Adrenal gland (tissue), 12 donors: ENCODE results near the gene IFT88. TPM values are rescaled to one million over a fixed set of nuclear protein-coding genes. Genes with fewer than 3 reads are reported as not detected.

Experiments
- DNase-seq, 7 donors: peaks; one replicate each; pipeline ENCODE4 v3.0.0-alpha.2; 2019 to 2020
- H3K27ac ChIP-seq, 5 donors: fragments of 200-600 bp; sonication (generic) in 4 of 5; 1 replicate in 3 of 5; 2 replicates in 2 of 5; pipeline versions ENCODE4 v1.5.1 to v1.8.0; 2016 to 2020; ENCODE audit warnings: mild to moderate bottlenecking in 1 of 5
- H3K27me3 ChIP-seq: fragments of 200-600 bp; 2 replicates; pipeline ENCODE4 v1.8.0; 2021
- H3K36me3 ChIP-seq, 2 donors: fragments of 200-600 bp; replicated peaks in 1 of 2; 1 replicate in 1 of 2; 2 replicates in 1 of 2; pipeline versions ENCODE4 v1.5.1 to v1.8.0; 2018 to 2022
- H3K4me1 ChIP-seq, 2 donors: fragments of 200-600 bp; replicated peaks in 1 of 2; 1 replicate in 1 of 2; 2 replicates in 1 of 2; pipeline versions ENCODE4 v1.5.1 to v1.8.0; 2018 to 2021
- H3K4me3 ChIP-seq, 4 donors: fragments of 200-600 bp; sonication (generic) in 3 of 4; one replicate each; pipeline ENCODE4 v1.5.1; 2016 to 2018
- H3K9me3 ChIP-seq, 3 donors: fragments of 200-600 bp; sonication (generic) in 1 of 3; replicated peaks in 1 of 3; 1 replicate in 2 of 3; 2 replicates in 1 of 3; pipeline versions ENCODE4 v1.5.1 to v1.8.0; 2016 to 2021
- CTCF ChIP-seq, 6 experiments: fragments of 450-650 bp in 4 of 6; fragments of 200-600 bp in 2 of 6; sonication (generic) in 1 of 6; IDR thresholded peaks; 1 replicate in 5 of 6; 2 replicates in 1 of 6; pipeline versions ENCODE4 v1.5.1 to v1.8.0; 2016 to 2021; ENCODE audit warnings: antibody characterized with exemption in 6 of 6, mild to moderate bottlenecking in 2 of 6, moderate library complexity in 1 of 6
- POLR2A ChIP-seq, 2 donors: fragments of 450-650 bp; IDR thresholded peaks; one replicate each; pipeline ENCODE4 v1.6.1; 2017; ENCODE audit warnings: antibody characterized with exemption in 2 of 2, mild to moderate bottlenecking in 2 of 2, moderate library complexity in 1 of 2
- WGBS, 4 donors: extraction: QIAGEN DNeasy Blood & Tissue Kit in 2 of 4; methylation state at CpG; one replicate each; pipeline versions ENCODE4 v1.1.5 to v1.1.7; 2013 to 2017; 5-methylcytosine and 5-hydroxymethylcytosine counted together
- intact Hi-C, 2 donors: fragments of 100-400 bp; cut with DNase I; formaldehyde crosslinking; loops; one replicate each; pipeline versions ENCODE4 v1.14.1 to v1.15.0; 2022 to 2023
- polyA plus RNA-seq, 3 donors: library from polyadenylated mRNA; stranded (reverse); fragments of 200-250 nt in 2 of 3; fragments of 350-450 nt in 1 of 3; fragmentation: Illumina TruSeq in 1 of 3; extraction: RNeasy Lipid Tissue Mini Kit (QIAGEN cat#74804) in 1 of 3; gene quantifications; one replicate each; pipeline ENCODE4 v1.2.3, GENCODE V29; 2013 to 2014
- total RNA-seq, 9 donors: library from RNA; depleted of rRNA in 4 of 9; stranded (reverse); fragments of >200 nt in 4 of 9; fragments of 120-200 nt in 1 of 9; fragmentation: NEBNext Ultra II Directional in 1 of 9; extraction: Animal tissue kit (Norgen Biotek cat#: 25700) in 1 of 9; gene quantifications; one replicate each; pipeline versions ENCODE4 v1.1.0 to v1.2.4, GENCODE V29; 2013 to 2023
- donor health status: healthy with polysubstance abuse.
- donor health status: Bipolar disorder and iron deficiency.
- donor health status: DM: yes; HTN: yes; CAD: no.
- donor health status: DM: no; HTN: no; CAD: no.
- donor health status: DM: no; HTN: no; CAD: no.
- donor health status: DM: yes; HTN: yes; CAD: no.

Gene IFT88
- total and polyA plus RNA-seq, 12 donors, result 7.0 to 22.9 (median 15.2) TPM

- Histone ChIP-seq H3K27ac (peak overlapping the region; percentile 90 to 98 (median 96)), H3K4me3 (peak overlapping the region in 2 of 4 donors; percentile 56 to 84), H3K9me3 (no peaks in the 10 kb centered on the region), H3K4me1 (peaks cover 4 to 11% of the 10 kb centered on the region in 2 donors), H3K36me3 (no peaks in the 10 kb centered on the region), H3K27me3 (no peaks in the 10 kb centered on the region)
- no peak for TF ChIP-seq CTCF (IDR thresholded peaks at IDR 0.05)
- peak in 1 of 2 donors; percentile 52 for TF ChIP-seq POLR2A (IDR thresholded peaks at IDR 0.05)
- peak in 4 of 7 donors; percentile 74 to 84 (median 80) for DNase-seq
- WGBS, 4 donors, result 1 to 4% (median 2%) methylated on average over 14 to 21 of the region's 21 CpGs
- intact Hi-C loops, result no loop called here
These were observed 474 bp upstream of the IFT88 start for GRCh38 chr13:20566468-20566897.

- H3K36me3 ChIP-seq, result no peaks in the 10 kb centered on the region
- intact Hi-C loops, result no loop called here
- no peaks in the 10 kb centered on the region for H3K27me3 ChIP-seq
- peaks cover 4 to 11% of the 10 kb centered on the region in 2 donors for H3K4me1 ChIP-seq
- 21 to 31% (median 26%) methylated on average over 9 of the region's 9 CpGs for WGBS, 4 donors
- peak in 3 of 7 donors; percentile 6 to 30 (median 23) for DNase-seq
- peak overlapping the region; percentile 5 to 84 (median 56) for H3K4me3 ChIP-seq
- TF ChIP-seq POLR2A (IDR thresholded peaks at IDR 0.05), result no peak
- TF ChIP-seq CTCF (IDR thresholded peaks at IDR 0.05), result no peak
- H3K9me3 ChIP-seq, result no peaks in the 10 kb centered on the region
- peak overlapping the region; percentile 90 to 98 (median 96) for H3K27ac ChIP-seq
These were observed 1.0 kb downstream of the IFT88 start for GRCh38 chr13:20567881-20568528.

- 91 to 95% (median 92%) methylated on average over 1 of the region's 1 CpG for WGBS, 4 donors
- H3K4me3 ChIP-seq, result no peak overlapping the region
- no peak for DNase-seq
- intact Hi-C loops, result no loop called here
- H3K27me3 ChIP-seq, result no peaks in the 10 kb centered on the region
- no peaks in the 10 kb centered on the region for H3K36me3 ChIP-seq
- TF ChIP-seq CTCF (IDR thresholded peaks at IDR 0.05) (no peak), POLR2A (IDR thresholded peaks at IDR 0.05) (no peak)
- peaks cover 4 to 11% of the 10 kb centered on the region in 2 donors for H3K4me1 ChIP-seq
- H3K9me3 ChIP-seq, result no peaks in the 10 kb centered on the region
- H3K27ac ChIP-seq, result no peak overlapping the region
These were observed 3.6 kb downstream of the IFT88 start for GRCh38 chr13:20570517-20570916.

GRCh38 chr13:20571676-20572075 lies 4.7 kb downstream of the IFT88 start:
- Histone ChIP-seq H3K27ac (no peak overlapping the region), H3K4me1 (peaks cover 4 to 11% of the 10 kb centered on the region in 2 donors), H3K36me3 (no peaks in the 10 kb centered on the region), H3K4me3 (no peak overlapping the region), H3K27me3 (no peaks in the 10 kb centered on the region), H3K9me3 (no peaks in the 10 kb centered on the region)
- TF ChIP-seq POLR2A (IDR thresholded peaks at IDR 0.05), result no peak
- TF ChIP-seq CTCF (IDR thresholded peaks at IDR 0.05), result no peak
- intact Hi-C loops, result no loop called here
- DNase-seq, result no peak
